ENCODE results near the gene LHFPL4.
"Not testable (repeated sequence)": the region's sequence is repeated elsewhere in the genome, so short reads cannot be mapped to it uniquely, and the experiment has no call there.

- TF ChIP-seq, protein P1, sequence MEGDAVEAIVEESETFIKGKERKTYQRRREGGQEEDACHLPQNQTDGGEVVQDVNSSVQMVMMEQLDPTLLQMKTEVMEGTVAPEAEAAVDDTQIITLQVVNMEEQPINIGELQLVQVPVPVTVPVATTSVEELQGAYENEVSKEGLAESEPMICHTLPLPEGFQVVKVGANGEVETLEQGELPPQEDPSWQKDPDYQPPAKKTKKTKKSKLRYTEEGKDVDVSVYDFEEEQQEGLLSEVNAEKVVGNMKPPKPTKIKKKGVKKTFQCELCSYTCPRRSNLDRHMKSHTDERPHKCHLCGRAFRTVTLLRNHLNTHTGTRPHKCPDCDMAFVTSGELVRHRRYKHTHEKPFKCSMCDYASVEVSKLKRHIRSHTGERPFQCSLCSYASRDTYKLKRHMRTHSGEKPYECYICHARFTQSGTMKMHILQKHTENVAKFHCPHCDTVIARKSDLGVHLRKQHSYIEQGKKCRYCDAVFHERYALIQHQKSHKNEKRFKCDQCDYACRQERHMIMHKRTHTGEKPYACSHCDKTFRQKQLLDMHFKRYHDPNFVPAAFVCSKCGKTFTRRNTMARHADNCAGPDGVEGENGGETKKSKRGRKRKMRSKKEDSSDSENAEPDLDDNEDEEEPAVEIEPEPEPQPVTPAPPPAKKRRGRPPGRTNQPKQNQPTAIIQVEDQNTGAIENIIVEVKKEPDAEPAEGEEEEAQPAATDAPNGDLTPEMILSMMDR (IDR thresholded peaks at IDR 0.05) = not testable (repeated sequence)
- not testable (repeated sequence) for TF ChIP-seq POLR2A, POLR2AphosphoS5, EP300 (IDR thresholded peaks at IDR 0.05)
These were observed 47.5 kb upstream of the LHFPL4 start for GRCh38 chr3:9601006-9601581.

Measured in gastroesophageal sphincter (tissue), 3 donors.